ENCODE measurements around the gene TBC1D2. TPM values are rescaled to one million over a fixed set of nuclear protein-coding genes. Genes with fewer than 3 reads are reported as not detected.

TBC1D2 gene
- total and polyA plus RNA-seq, 2 of the 13 experiments (the other 11 are each of a cell fraction or from before 2014, with no cell fraction given) = 2.0 to 2.8 TPM

- TF ChIP-seq FOXO4 (CRISPR knock-in tag; conservative IDR thresholded peaks at IDR 0.05) (no peak), ZBTB25 (CRISPR knock-in tag; IDR thresholded peaks at IDR 0.05) (no peak), ZNF766 (CRISPR knock-in tag; IDR thresholded peaks at IDR 0.05; ENCODE audit: borderline replicate concordance) (no peak; the same call in 1 of the 2 replicates), ZNF580 (CRISPR knock-in tag; IDR thresholded peaks at IDR 0.05; ENCODE audit: borderline replicate concordance, low read depth) (no peak), ATF3 (CRISPR knock-in tag; IDR thresholded peaks at IDR 0.05) (no peak), NCOA5 (CRISPR knock-in tag; IDR thresholded peaks at IDR 0.05) (no peak), HNF4A (CRISPR knock-in tag; IDR thresholded peaks at IDR 0.05) (peak; percentile 85), LCORL (IDR thresholded peaks at IDR 0.05) (no peak), LCORL (CRISPR knock-in tag; IDR thresholded peaks at IDR 0.05) (no peak), HOMEZ (CRISPR knock-in tag; IDR thresholded peaks at IDR 0.05; ENCODE audit: low read depth) (no peak), HDAC2 (CRISPR knock-in tag; IDR thresholded peaks at IDR 0.05) (no peak), HOXA3 (CRISPR knock-in tag; IDR thresholded peaks at IDR 0.05) (peak; percentile 84), KDM6A (CRISPR knock-in tag; IDR thresholded peaks at IDR 0.05; ENCODE audit: low read depth) (0 out of 2 replicates have a peak, but pooled peaks have one; percentile 19), SKI (IDR thresholded peaks at IDR 0.05; ENCODE audit: partially characterized antibody) (no peak), ZNF607 (CRISPR knock-in tag; IDR thresholded peaks at IDR 0.05; ENCODE audit: borderline replicate concordance) (no peak), RAD21 (CRISPR knock-in tag; IDR thresholded peaks at IDR 0.05) (0 out of 2 replicates have a peak, but pooled peaks have one; percentile 21), E2F5 (CRISPR knock-in tag; conservative IDR thresholded peaks at IDR 0.05) (no peak), FOXC1 (CRISPR knock-in tag; IDR thresholded peaks at IDR 0.05; ENCODE audit: borderline replicate concordance) (no peak), CEBPB (IDR thresholded peaks at IDR 0.05; ENCODE audit: borderline replicate concordance, low read depth, low read length) (no peak), ZNF704 (CRISPR knock-in tag; IDR thresholded peaks at IDR 0.05; ENCODE audit: borderline replicate concordance) (no peak), NFE2L1 (CRISPR knock-in tag; IDR thresholded peaks at IDR 0.05; ENCODE audit: borderline replicate concordance) (no peak), GPN1 (CRISPR knock-in tag; IDR thresholded peaks at IDR 0.05; ENCODE audit: borderline replicate concordance) (no peak), ZNF17 (CRISPR knock-in tag; IDR thresholded peaks at IDR 0.05) (no peak), ZNF235 (CRISPR knock-in tag; IDR thresholded peaks at IDR 0.05; ENCODE audit: borderline replicate concordance) (no peak)
Observed at GRCh38 chr9:98182889-98183599, 72.4 kb downstream of the TBC1D2 start (continued).

Data from HepG2 (cell line).